Putamen (tissue), 1 donor: ENCODE measurements around the gene RPS6KA2.

Source experiments
- DNase-seq: peaks from one replicate; pipeline ENCODE4 v3.0.0-alpha.2; 2016; ENCODE audit warnings: low spot score

Gene RPS6KA2

GRCh38 chr6:166656230-166657151 is 29.4 kb upstream of the RPS6KA2 start:
- DNase-seq = no peak

DNA sequence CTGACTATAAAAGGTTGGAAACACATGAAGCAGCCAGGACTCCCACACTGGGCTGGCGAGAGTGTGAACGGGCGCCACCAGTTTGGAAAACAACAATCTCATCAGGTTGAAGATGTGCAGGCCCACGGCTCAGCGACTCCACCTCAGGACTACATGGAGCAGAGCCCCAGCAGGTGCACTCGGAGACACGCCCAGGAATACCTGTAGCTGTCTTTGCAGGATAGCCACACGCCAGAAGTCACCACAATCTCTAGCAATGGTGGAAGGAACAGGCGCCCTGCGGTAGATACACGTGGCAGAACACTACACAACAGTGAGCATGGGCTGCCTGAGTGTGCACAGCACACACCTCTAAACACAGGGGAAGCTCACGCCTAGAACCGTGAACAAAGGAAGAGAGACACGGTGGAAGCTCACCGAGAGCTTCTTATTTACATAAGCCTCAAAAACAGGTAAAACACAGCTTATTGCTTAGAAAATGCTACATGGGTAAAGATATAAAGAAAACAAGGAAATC is 28.7 kb upstream of the RPS6KA2 start:
- DNase-seq = no peak

- no peak for DNase-seq
These were observed 28.2 kb upstream of the RPS6KA2 start for GRCh38 chr6:166655251-166655650.

- DNase-seq = no peak
These were observed 27.5 kb upstream of the RPS6KA2 start for GRCh38 chr6:166654573-166654972.

DNA sequence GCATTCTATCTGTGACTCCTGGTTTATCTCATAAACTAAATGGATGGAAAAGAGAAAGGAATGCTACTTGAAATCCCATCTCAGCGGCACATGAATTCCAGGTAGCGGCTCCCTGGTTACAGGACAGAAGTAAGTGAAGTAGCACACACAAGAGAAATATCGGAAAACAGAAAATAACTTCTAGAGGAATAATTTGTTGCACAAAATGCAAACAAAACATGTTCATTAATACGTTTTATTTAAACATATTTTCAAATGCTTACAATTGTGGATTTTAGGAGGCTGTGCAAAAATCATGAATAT is 26.5 kb upstream of the RPS6KA2 start:
- no peak for DNase-seq

- peak; percentile 39 for DNase-seq
These were observed 24.1 kb upstream of the RPS6KA2 start for GRCh38 chr6:166650824-166651807.

DNA sequence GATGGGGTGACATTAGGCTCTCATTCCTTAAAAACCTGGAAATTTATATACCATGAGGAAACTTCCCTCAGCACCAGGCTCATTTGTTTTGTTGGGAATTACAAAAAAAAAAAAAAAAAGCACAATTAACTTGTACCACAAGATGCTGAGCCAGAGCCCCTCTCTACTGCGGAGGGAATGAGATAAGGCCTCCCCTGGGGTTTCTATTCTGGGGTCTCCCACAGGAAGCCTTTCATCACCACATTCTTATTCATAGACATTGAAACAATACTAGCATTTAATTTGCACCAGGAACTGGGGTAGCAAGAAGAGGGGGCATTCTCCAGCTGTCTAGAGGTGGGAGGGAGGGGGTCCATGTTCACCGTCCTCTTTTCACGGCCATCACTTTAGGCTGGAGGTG is 23.0 kb upstream of the RPS6KA2 start:
- no peak for DNase-seq

DNA sequence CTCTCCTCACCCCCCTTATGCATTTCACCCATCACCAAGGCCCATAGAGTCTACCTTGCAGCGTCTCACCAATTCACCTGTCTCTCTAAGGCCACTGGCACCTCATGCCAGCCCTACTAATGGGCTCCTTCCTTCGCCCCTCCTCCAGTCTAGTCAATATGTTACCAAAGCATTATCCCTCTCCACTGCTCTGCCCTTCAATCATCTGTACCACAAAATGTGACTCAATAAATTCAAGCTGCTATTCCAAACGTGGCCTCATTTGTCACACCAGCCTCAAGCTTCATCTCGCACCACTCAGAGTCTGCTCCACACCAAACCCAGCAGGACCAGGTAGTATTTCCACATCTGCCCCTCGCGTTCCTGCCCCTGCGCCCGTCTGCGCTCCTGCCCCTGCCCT is 21.8 kb upstream of the RPS6KA2 start:
- no peak for DNase-seq

GRCh38 chr6:166647896-166648295 is 20.8 kb upstream of the RPS6KA2 start:
- no peak for DNase-seq

DNA sequence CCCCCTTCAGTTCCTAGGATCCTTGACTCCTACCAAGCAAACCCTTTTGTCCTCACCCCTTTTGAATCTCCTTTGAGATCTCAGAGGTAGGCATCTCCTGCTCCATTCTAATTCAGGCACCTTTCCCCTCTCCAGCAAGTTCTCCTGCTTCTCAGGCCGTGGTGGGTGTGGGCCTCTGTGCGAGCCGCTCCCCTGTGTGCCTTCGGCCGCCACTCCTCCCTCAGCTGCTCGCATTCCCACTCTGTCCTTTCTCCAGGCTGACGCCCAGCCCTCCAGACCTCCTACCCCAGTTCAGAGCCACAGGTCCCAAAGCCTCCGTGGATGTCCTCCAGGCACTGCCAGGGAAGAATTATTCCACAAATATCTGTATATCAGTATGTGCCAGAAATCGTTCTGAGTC is 19.7 kb upstream of the RPS6KA2 start:
- DNase-seq = no peak

GRCh38 chr6:166645896-166646295 is 18.8 kb upstream of the RPS6KA2 start:
- DNase-seq = no peak

- DNase-seq = no peak
These were observed 17.6 kb upstream of the RPS6KA2 start for GRCh38 chr6:166644681-166645080.

DNA sequence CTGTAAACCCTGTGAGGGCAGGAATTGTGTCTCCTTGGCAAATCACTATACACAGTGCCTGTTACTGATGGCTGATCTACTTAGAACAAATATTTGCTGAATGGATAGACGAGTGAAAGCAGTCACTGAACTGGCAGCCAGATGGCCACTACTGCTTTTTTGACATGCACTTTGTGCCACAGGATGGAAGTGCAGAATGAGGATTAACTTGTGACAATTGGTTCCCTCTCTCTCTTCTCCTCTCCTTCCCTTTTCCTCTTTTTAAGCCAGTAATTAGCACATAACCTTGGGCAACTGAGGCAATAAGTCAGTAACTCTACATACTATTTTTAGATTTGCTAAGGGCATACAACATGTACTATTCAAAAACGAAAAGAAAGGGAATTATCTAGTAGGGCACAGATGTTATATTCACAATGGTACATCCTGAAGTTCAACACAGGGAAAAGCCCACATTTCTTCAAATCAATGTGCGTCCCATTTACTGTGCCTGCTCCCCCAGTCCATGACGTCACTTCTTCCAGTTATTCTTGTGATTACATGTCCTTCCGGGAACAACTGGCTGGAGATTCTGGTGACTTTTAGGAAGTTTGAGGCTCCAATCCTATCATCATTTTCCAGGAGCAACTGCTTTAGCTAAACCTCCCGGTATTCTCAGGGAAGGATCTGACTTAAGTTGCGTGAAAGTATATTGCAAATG is 17.0 kb upstream of the RPS6KA2 start:
- DNase-seq = no peak

GRCh38 chr6:166642646-166643045 is 15.6 kb upstream of the RPS6KA2 start:
- DNase-seq = no peak

DNA sequence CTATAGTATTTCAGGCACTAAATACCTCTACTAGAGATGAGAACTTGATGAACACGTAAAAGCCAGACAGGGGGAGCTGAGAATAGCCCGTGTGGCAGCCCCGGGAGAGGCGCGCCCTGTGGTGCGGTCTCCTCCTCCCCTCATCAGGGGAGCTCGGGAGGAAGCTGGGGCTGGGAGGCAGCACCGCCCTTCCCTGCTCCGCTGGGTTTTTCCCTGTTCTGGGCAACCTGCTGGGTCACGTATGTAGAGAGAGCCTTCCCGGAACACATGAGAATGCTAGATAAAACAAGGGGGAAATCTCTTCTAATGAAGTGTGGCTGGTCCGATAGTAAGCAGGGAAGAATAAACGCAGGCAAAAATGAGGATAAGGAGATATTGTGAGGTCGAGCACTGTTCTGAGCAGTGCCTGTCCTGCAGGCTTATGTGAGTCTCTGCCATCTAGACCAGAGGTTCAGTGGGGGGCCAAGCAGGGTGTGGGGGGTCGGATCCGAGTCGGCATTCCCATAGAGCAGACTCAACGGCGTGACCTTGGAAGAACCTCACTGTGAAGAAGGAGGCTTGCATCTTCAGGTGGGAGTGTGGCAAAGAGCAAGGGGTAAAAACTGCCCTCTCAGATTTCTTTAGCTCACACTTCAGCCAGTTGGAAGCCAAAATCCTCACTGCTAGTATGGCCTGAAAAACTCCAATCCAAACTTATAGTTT is 13.4 kb upstream of the RPS6KA2 start:
- DNase-seq = no peak

GRCh38 chr6:166639921-166640320 is 12.9 kb upstream of the RPS6KA2 start:
- DNase-seq = no peak

DNA sequence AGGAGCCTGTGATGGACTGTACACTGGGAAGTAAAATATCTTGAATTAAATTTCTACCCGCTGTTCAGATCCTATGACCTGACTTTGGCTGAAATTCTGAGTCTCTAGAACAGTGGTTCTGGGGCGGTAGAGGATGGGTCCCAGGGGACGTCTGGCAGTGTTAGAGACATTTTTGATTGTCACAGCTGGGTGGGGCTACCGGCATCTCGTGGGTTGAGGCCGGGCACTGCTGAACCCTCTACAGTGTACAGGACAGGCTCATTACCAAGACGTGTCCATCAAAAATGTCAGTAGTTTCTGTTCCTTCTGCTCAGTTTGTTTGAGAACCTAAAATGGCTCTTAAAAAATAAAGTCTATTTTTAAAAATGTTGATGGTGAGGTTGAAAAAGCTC is 11.5 kb upstream of the RPS6KA2 start:
- no peak for DNase-seq

DNA sequence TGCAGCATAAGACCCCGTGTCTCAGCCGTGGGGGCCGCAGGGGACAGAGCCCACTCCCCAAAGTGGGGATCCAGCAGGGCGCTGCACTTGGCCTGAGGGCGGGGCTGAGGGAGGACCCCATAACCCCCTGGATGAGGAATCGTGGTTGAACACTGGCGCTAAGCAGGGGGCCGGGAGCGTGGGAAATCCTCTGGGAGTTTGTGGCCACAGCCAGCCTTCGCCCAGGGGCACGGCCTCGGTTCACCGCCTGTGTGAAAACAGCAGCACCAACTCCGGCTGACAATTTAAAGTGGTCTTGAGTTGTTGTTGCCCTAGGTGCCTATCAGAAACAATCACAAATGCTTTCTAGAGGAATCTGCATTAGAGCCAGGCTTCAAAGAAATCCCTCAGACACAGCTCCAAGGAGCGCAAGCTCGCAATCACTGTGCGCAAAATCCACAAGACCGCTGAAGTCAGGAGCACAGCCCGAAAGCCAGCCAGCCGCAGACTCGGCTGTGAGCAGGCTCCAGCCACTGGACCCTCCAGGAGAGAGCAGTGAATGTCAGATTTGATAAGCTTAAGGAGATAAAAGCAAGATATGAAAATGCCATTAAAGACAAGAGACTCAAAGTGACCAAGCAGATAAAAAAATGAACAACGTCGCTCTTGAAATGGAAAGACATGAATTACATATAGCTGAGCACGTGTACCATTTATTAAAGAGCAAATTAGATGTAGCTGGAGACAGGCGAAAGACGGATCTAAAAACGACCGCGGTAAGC is 10.9 kb upstream of the RPS6KA2 start:
- no peak for DNase-seq

GRCh38 chr6:166636934-166637333 is 9.9 kb upstream of the RPS6KA2 start:
- DNase-seq = no peak

DNA sequence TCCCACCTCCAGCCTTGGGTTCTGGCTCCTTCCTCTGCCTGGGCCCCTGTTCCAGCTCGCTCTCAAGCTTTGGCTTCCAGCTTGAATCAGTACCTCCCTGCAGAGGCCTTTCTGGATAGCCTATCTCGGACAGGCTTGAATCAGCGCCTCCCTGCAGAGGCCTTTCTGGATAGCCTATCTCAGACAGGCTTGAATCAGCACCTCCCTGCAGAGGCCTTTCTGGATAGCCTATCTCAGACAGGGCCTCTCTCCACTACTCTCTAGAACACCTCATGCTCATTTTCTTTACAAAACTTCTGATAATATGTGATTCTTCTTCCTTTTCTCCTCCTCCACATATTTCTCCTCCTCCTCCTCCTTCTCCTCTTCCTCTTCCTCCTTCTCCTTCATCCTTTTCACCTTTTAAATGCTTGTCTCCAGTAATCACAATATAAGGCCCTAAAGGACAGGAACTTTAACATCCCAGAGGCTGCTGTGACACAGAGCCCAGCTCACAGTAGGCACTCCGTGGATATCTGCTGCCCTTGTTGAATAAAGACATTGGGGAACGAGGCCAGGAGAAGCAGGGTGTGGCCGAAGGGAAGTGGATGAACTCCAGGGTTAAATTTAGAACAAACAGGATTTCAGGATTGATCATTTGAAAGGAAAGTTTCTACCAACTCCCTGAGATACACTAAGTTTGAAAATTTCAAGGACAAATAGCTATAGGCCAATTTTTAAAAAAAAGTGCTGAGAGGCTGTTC is 9.3 kb upstream of the RPS6KA2 start:
- no peak for DNase-seq
